Osteoblast (primary cell): ENCODE results near the gene DBH. TPM values are rescaled to one million over a fixed set of nuclear protein-coding genes. Genes with fewer than 3 reads are reported as not detected.
"Not testable (repeated sequence)": the region's sequence is repeated elsewhere in the genome, so short reads cannot be mapped to it uniquely, and the experiment has no call there.

Source experiments
- DNase-seq: peaks from one replicate; pipeline ENCODE4 v3.0.0; 2011; ENCODE audit warnings: low spot score, mixed read lengths; ENCODE audit not compliant: insufficient read length; ENCODE audit errors: missing footprints
- H2AFZ ChIP-seq: 2 replicates; pipeline ENCODE4 v1.6.0; 2011; ENCODE audit warnings: mild to moderate bottlenecking, low read length
- H3K27ac ChIP-seq: 2 replicates; pipeline ENCODE4 v1.5.1; 2011; ENCODE audit warnings: mild to moderate bottlenecking, low read depth, low read length, moderate library complexity
- H3K27me3 ChIP-seq: 2 replicates; pipeline ENCODE4 v1.6.0; 2012; ENCODE audit warnings: mild to moderate bottlenecking, control low read depth, inconsistent platforms, low read length, moderate library complexity; ENCODE audit not compliant: insufficient read depth
- H3K36me3 ChIP-seq: 2 replicates; pipeline ENCODE4 v1.5.1; 2011; ENCODE audit warnings: mild to moderate bottlenecking, low read length, control low read depth, moderate library complexity; ENCODE audit not compliant: insufficient read depth
- H3K4me1 ChIP-seq: 2 replicates; pipeline ENCODE4 v1.5.1; 2011; ENCODE audit warnings: mild to moderate bottlenecking, low read length, control low read depth, moderate library complexity; ENCODE audit not compliant: insufficient read depth
- H3K4me2 ChIP-seq: 2 replicates; pipeline ENCODE4 v1.6.0; 2011; ENCODE audit warnings: mild to moderate bottlenecking, low read length; ENCODE audit not compliant: insufficient read depth
- H3K4me3 ChIP-seq: fragments of 200-600 bp; sonication (generic); 3 replicates; pipeline ENCODE4 v1.5.1; 2012; ENCODE audit warnings: mild to moderate bottlenecking, low read length, inconsistent platforms; ENCODE audit not compliant: insufficient read depth
- H3K79me2 ChIP-seq: 2 replicates; pipeline ENCODE4 v1.6.0; 2012; ENCODE audit warnings: mild to moderate bottlenecking, low read length, control low read depth, inconsistent platforms; ENCODE audit not compliant: insufficient read depth
- H3K9me3 ChIP-seq: 2 replicates; pipeline ENCODE4 v1.5.1; 2011; ENCODE audit warnings: low read depth, low read length, control low read depth
- H4K20me1 ChIP-seq: 2 replicates; pipeline ENCODE4 v1.6.0; 2012; ENCODE audit warnings: mild to moderate bottlenecking, low read length, control low read depth; ENCODE audit not compliant: insufficient read depth
- total RNA-seq: library from RNA; depleted of rRNA; stranded (reverse); fragments of >200 nt; gene quantifications from 2 replicates; pipeline ENCODE4 v1.2.3, GENCODE V29; 2012
- TF ChIP-seq, protein P1 (sequence below): IDR thresholded peaks from 2 replicates; pipeline ENCODE4 v1.5.1; 2011; ENCODE audit warnings: mild to moderate bottlenecking, low read depth, low read length, moderate library complexity; ENCODE audit errors: extremely low read depth

DBH gene
- total RNA-seq, 1 donor = not detected

DNA sequence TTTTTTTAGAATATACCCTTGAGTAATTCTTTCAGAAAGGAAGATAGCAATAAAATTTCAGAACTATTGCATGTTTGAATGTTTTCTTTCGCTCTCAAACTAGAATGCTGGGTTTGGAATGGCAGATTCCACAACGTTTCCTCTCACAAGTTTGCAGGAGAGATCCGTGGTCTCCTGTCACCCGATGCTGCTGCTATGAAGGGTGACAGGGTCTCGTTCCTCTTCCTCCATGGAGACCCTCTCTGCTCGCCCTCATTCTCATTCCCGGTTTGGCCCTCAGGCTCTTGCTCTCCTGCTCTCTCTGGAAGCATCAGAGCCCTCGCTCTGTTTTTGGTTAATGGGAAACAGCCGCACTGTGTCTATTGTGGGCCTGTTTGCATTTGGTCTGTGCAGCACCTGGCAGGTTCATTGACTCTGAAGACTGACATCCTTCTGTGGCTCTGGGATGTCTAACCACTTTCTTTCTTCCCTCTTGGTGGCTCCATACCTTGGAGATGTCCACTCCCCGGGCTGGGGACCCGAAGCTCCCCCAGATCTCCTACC, 14.4 kb upstream of the DBH start:
- Histone ChIP-seq H3K9me3 (no peaks in the 10 kb centered on the region), H3K4me3 (no peak overlapping the region), H3K27me3 (peaks cover 35% of the 10 kb centered on the region), H2AFZ (no peak overlapping the region), H3K4me2 (no peak overlapping the region), H4K20me1 (no peaks in the 10 kb centered on the region), H3K79me2 (no peaks in the 10 kb centered on the region), H3K36me3 (no peaks in the 10 kb centered on the region), H3K4me1 (no peaks in the 10 kb centered on the region), H3K27ac (no peak overlapping the region)
- no peak for DNase-seq
- TF ChIP-seq, protein P1, sequence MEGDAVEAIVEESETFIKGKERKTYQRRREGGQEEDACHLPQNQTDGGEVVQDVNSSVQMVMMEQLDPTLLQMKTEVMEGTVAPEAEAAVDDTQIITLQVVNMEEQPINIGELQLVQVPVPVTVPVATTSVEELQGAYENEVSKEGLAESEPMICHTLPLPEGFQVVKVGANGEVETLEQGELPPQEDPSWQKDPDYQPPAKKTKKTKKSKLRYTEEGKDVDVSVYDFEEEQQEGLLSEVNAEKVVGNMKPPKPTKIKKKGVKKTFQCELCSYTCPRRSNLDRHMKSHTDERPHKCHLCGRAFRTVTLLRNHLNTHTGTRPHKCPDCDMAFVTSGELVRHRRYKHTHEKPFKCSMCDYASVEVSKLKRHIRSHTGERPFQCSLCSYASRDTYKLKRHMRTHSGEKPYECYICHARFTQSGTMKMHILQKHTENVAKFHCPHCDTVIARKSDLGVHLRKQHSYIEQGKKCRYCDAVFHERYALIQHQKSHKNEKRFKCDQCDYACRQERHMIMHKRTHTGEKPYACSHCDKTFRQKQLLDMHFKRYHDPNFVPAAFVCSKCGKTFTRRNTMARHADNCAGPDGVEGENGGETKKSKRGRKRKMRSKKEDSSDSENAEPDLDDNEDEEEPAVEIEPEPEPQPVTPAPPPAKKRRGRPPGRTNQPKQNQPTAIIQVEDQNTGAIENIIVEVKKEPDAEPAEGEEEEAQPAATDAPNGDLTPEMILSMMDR = no peak

DNA sequence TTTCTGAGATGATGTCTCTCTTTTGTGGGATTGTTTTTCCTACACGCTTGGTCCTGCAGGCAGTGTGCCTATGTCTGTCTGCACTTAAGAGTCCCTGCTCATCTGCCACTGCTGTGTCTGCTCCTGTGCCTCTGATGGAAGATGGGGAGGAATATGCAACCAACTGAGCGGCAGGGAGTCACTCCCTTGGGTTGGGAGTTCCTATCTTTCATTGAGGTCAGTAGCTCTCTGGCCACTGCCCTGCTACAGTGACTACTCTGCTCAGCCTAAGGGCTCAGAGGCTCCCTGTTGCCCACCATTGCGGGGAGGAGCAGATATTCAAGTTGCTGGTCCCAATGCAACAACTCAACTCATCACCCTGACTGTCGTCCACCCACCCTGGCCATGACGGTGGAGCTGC, 13.6 kb upstream of the DBH start:
- no peaks in the 10 kb centered on the region for H3K79me2 ChIP-seq
- no peak overlapping the region for H3K4me3 ChIP-seq
- H3K4me1 ChIP-seq = no peaks in the 10 kb centered on the region
- peak; percentile 66 for DNase-seq
- no peaks in the 10 kb centered on the region for H4K20me1 ChIP-seq
- no peak overlapping the region for H3K27ac ChIP-seq
- no peak overlapping the region for H2AFZ ChIP-seq
- H3K36me3 ChIP-seq = no peaks in the 10 kb centered on the region
- peaks cover 30% of the 10 kb centered on the region for H3K27me3 ChIP-seq
- H3K9me3 ChIP-seq = no peaks in the 10 kb centered on the region
- TF ChIP-seq, protein P1 = no peak
- H3K4me2 ChIP-seq = no peak overlapping the region

DNA sequence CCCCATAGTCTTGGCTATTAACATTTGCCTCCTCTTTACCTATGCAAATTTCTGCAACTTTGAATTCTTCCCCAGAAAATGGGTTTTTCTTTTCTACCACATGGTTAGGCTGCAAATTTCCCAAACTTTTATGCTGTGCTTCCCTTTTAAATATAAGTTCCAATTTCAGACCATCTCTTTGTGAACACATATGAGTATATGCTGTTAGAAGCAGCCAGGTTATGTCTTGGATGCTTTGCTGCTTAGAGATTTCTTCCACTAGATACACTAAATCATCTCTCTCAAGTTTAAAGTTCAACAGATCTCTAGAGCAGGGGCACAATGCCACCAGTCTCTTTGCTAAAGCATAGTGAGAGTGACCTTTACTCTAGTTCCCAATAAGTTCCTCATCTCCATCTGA, 10.2 kb upstream of the DBH start:
- H3K4me2 ChIP-seq, H2AFZ ChIP-seq, H3K27ac ChIP-seq, H3K79me2 ChIP-seq, H3K4me1 ChIP-seq, DNase-seq, H3K4me3 ChIP-seq, H3K9me3 ChIP-seq, H4K20me1 ChIP-seq, H3K36me3 ChIP-seq: not testable (repeated sequence)
- H3K27me3 ChIP-seq = peaks cover 15% of the 10 kb centered on the region

DNA sequence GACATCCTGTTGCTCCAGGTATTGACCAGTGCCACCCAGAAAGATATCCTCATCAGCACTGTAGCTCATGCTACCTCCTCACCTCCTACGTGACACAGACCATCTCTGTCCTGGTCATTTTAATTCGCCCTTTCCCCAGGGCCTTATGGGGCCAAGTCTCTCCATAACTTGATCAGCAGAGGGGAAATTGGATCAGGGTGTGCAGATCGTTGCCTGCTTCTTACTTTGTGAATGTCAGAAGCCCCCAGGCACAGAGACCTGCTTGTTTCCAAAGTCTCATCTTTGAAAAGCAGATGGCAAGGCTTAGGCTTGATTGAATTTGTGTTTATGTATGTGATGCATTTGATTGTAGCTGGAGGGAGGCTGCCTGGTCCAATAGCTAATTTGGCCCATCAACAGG, 8.8 kb upstream of the DBH start:
- TF ChIP-seq, protein P1 = no peak

More for the DNA sequence above, 8.8 kb upstream of the DBH start:
- Histone ChIP-seq H4K20me1 (no peaks in the 10 kb centered on the region), H3K4me2 (no peak overlapping the region), H3K36me3 (no peaks in the 10 kb centered on the region), H3K4me3 (no peak overlapping the region), H3K79me2 (no peaks in the 10 kb centered on the region), H2AFZ (no peak overlapping the region), H3K4me1 (no peaks in the 10 kb centered on the region), H3K9me3 (no peaks in the 10 kb centered on the region), H3K27me3 (peaks cover 5% of the 10 kb centered on the region), H3K27ac (no peak overlapping the region)
- peak; percentile 30 for DNase-seq
